ENCODE results near the gene HOXB4.

Gene HOXB4

DNA sequence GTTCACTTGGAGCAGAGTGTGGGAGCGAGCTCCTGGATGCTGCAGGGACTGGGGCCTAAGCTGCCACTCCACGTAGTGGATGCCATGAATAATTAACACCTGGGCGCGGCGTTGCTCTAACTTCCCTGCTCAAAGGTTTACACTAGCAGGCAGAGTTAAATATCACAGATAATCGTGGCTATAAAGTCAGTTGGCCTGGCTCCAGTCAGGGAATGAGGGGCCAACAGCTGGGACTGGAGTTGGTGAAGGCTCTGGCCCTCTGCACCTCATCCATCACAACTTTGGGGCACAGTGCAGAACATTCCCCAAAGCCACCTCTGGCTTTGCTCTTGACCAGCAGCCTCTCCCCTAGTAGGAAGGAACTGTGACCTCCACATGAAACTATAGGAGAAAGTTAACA lies 10.9 kb downstream of the HOXB4 start:
- TF ChIP-seq POLR2A (IDR thresholded peaks at IDR 0.05; ENCODE audit: extremely low read depth, insufficient read length) = no peak
- TF ChIP-seq, protein P1, sequence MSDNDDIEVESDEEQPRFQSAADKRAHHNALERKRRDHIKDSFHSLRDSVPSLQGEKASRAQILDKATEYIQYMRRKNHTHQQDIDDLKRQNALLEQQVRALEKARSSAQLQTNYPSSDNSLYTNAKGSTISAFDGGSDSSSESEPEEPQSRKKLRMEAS (IDR thresholded peaks at IDR 0.05; ENCODE audit: low read depth, low read length) = no peak
- TF ChIP-seq, protein P2, sequence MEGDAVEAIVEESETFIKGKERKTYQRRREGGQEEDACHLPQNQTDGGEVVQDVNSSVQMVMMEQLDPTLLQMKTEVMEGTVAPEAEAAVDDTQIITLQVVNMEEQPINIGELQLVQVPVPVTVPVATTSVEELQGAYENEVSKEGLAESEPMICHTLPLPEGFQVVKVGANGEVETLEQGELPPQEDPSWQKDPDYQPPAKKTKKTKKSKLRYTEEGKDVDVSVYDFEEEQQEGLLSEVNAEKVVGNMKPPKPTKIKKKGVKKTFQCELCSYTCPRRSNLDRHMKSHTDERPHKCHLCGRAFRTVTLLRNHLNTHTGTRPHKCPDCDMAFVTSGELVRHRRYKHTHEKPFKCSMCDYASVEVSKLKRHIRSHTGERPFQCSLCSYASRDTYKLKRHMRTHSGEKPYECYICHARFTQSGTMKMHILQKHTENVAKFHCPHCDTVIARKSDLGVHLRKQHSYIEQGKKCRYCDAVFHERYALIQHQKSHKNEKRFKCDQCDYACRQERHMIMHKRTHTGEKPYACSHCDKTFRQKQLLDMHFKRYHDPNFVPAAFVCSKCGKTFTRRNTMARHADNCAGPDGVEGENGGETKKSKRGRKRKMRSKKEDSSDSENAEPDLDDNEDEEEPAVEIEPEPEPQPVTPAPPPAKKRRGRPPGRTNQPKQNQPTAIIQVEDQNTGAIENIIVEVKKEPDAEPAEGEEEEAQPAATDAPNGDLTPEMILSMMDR (IDR thresholded peaks at IDR 0.05; ENCODE audit: low read depth, low read length) = no peak
- TF ChIP-seq MYC (IDR thresholded peaks at IDR 0.05; ENCODE audit: low read depth, low read length) = no peak
- no peak overlapping the region for H3K4me3 ChIP-seq (ENCODE audit: low read depth, low read length)
- DNase-seq (ENCODE audit: low read depth) = no peak

DNA sequence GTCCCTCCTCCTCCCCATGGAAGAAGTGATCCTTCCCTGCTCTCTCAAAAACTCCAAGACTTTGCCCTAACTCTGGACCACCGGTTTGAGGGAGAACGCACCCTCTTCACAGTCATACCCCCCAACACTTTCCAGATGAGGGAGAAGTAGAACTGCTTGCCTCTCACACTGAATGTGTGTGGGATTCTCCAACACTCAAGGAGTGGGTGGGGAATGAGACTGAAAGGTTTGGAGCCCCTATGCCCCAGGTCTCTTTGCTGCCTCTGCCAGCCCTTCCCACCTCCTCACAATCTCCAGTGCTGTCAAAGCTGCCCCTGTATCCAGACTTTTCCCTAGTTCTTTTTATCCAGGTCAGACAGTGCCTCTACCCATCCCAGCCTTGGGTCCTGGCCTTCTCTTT lies 11.4 kb downstream of the HOXB4 start:
- no peak for TF ChIP-seq MYC (IDR thresholded peaks at IDR 0.05; ENCODE audit: low read depth, low read length)
- no peak for TF ChIP-seq POLR2A (IDR thresholded peaks at IDR 0.05; ENCODE audit: extremely low read depth, insufficient read length)
- TF ChIP-seq, protein P2 (IDR thresholded peaks at IDR 0.05; ENCODE audit: low read depth, low read length) = no peak
- TF ChIP-seq, protein P1 (IDR thresholded peaks at IDR 0.05; ENCODE audit: low read depth, low read length) = no peak
- no peak for DNase-seq (ENCODE audit: low read depth)
- H3K4me3 ChIP-seq (ENCODE audit: low read depth, low read length) = no peak overlapping the region

DNA sequence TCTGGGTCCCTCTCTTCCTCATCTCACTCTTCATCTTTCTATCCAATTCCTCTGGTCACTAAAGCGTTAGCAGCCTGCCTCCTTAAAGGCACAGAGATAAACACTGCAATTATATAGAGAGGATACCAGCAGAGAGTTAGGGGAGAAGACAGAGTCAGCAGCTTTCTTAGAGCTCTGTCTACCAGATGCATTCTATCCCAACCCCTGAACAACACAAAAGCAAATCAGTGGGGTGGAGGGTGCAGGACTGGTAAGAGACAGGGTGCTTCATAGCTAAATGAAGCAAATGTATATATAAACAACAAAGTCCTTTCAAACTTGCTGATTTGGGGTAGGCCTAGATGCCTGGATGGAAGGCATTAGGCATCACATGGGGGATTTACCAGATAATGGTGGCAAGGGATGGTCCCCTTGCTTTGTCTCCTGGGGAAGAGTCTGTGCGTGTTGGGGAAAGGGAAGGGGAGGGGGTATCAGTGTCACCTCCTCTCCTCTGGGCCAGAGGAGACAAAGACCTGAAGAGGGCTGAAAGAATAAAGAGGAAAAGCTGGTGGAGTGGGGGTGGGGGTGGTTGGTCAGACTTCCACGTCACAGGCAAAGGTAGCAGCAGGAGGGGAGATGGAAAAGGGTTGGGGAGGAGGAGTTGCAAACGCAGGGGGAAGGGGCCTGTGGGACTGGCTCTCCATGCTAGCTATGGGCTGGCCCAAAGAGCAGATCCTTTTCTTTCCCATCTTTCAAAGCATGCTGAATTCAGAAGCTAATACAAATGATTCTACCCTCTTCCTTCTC lies 12.0 kb downstream of the HOXB4 start:
- no peak overlapping the region for H3K4me3 ChIP-seq (ENCODE audit: low read depth, low read length)
- TF ChIP-seq, protein P2 (IDR thresholded peaks at IDR 0.05; ENCODE audit: low read depth, low read length) = no peak
- TF ChIP-seq MYC (IDR thresholded peaks at IDR 0.05; ENCODE audit: low read depth, low read length) = no peak
- TF ChIP-seq, protein P1 (IDR thresholded peaks at IDR 0.05; ENCODE audit: low read depth, low read length) = no peak
- no peak for TF ChIP-seq POLR2A (IDR thresholded peaks at IDR 0.05; ENCODE audit: extremely low read depth, insufficient read length)
- no peak for DNase-seq (ENCODE audit: low read depth)

DNA sequence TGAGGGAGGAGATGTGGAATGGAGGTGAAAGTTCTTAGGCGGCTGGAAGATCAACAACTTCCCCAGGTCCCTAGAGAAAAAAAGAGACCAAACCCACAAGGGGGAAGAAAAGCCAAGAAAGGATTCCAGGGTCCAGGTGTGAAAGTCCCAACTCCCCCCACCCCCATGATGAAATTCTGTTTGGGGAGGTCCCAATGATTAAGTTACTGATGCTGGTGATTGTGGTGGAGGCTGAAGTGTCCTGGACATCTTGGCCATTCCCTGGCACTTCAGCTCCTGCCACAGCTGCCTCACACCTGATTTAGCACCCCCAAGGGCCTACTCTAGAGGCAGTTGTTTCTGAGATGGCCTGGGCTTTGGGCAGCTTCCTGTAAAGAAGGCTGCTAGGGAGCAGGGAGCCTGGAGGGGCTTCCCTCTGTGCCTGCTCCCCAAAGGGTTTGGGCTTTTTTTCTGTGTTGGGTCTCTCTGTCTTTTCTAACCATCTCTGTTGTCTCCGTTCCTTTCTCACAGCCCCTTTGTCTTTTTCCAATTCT lies 13.1 kb downstream of the HOXB4 start:
- DNase-seq (ENCODE audit: low read depth) = no peak
- no peak overlapping the region for H3K4me3 ChIP-seq (ENCODE audit: low read depth, low read length)
- TF ChIP-seq, protein P2 (IDR thresholded peaks at IDR 0.05; ENCODE audit: low read depth, low read length) = no peak
- TF ChIP-seq POLR2A (IDR thresholded peaks at IDR 0.05; ENCODE audit: extremely low read depth, insufficient read length) (no peak), MYC (IDR thresholded peaks at IDR 0.05; ENCODE audit: low read depth, low read length) (no peak)
- TF ChIP-seq, protein P1 (IDR thresholded peaks at IDR 0.05; ENCODE audit: low read depth, low read length) = no peak

DNA sequence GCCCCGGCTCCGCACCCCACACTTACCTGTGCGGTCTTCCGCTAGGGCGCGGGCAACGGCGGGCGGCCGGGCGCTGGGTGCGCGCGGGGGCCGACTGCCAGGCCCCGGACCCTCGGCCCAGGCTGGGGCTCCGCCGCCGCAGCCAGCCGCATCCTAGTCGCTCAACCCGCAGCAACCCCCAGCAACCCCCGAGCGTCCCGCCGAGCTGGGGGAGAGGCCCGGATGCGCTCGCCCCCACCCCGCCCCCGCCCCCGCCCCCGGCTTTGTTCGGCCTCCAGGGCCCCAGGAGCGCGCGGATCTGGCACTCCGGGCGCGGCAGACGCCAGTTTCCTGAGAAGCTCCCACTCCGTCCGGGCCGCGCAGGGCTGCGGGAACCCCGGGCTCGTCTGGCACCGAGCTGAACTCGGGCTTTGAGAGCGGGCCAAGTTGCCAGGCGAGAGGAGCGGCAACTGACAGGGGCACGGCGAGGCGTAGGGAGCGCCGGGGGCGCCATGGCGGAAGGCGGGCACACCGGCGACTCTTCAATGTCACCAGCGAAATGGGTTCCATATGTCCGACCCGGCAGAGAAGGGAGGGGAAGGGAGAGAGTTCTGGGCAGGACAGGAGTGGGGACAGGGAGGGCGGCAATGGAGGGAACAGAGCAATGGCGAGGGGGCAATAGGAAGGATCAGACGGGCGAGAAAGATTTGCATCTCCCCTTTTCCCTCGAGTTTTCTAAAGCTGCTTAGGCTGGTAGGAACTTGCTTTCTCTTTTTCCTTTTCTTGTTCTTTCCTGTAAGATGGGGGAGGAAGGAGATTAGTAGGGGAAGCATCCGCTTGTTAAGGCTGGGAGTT lies 13.7 kb downstream of the HOXB4 start:
- TF ChIP-seq MYC (IDR thresholded peaks at IDR 0.05; ENCODE audit: low read depth, low read length) (no peak), POLR2A (IDR thresholded peaks at IDR 0.05; ENCODE audit: extremely low read depth, insufficient read length) (no peak)
- TF ChIP-seq, protein P2 (IDR thresholded peaks at IDR 0.05; ENCODE audit: low read depth, low read length) = no peak
- TF ChIP-seq, protein P1 (IDR thresholded peaks at IDR 0.05; ENCODE audit: low read depth, low read length) = no peak
- no peak for DNase-seq (ENCODE audit: low read depth)
- no peak overlapping the region for H3K4me3 ChIP-seq (ENCODE audit: low read depth, low read length)
